DND-41 (cell line): ENCODE results near the gene CLEC20A.
A peak's percentile ranks its signal among the peaks of the same experiment; 100 is the strongest.

Experiments
- ATAC-seq: fragments of 200-7000 bp; cut with Tn5 transposase; 3 replicates; pipeline ENCODE4 v1.9.1; 2021; ENCODE audit warnings: low read depth; ENCODE audit not compliant: insufficient read depth
- DNase-seq: peaks from one replicate; pipeline ENCODE4 v3.0.0-alpha.2; 2020
- H2AFZ ChIP-seq: 2 replicates; pipeline ENCODE4 v1.6.0; 2012; ENCODE audit warnings: low read depth, low read length
- H3K27ac ChIP-seq: 2 replicates; pipeline ENCODE4 v1.5.1; 2012; ENCODE audit warnings: low read length, inconsistent platforms
- H3K27me3 ChIP-seq: fragments of 200-600 bp; sonication (generic); 2 replicates; pipeline ENCODE4 v1.6.0; 2012; ENCODE audit warnings: low read length, mild to moderate bottlenecking, inconsistent platforms; ENCODE audit not compliant: insufficient read depth, poor library complexity
- H3K36me3 ChIP-seq: 2 replicates; pipeline ENCODE4 v1.5.1; 2012; ENCODE audit warnings: low read length, inconsistent platforms; ENCODE audit not compliant: insufficient read depth
- H3K4me1 ChIP-seq: 2 replicates; pipeline ENCODE4 v1.5.1; 2012; ENCODE audit warnings: mild to moderate bottlenecking, low read length; ENCODE audit not compliant: insufficient read depth
- H3K4me2 ChIP-seq: 2 replicates; pipeline ENCODE4 v1.6.0; 2012; ENCODE audit warnings: mild to moderate bottlenecking, moderate library complexity, low read length, inconsistent platforms; ENCODE audit not compliant: insufficient read depth
- H3K4me3 ChIP-seq, 2 experiments: fragments of 200-600 bp in 1 of 2; shearing (Covaris generic) in 1 of 2; 2 replicates each; pipeline ENCODE4 v1.5.1; 2012 to 2016; ENCODE audit warnings: inconsistent platforms in 2 of 2, low read length in 2 of 2, mild to moderate bottlenecking in 2 of 2, low read depth in 1 of 2, moderate library complexity in 1 of 2
- H3K79me2 ChIP-seq: 2 replicates; pipeline ENCODE4 v1.6.0; 2012; ENCODE audit warnings: low read length, inconsistent platforms; ENCODE audit not compliant: insufficient read depth
- H3K9ac ChIP-seq: 2 replicates; pipeline ENCODE4 v1.6.0; 2012; ENCODE audit warnings: low read depth, mild to moderate bottlenecking, inconsistent platforms, low read length, moderate library complexity
- H3K9me3 ChIP-seq: 2 replicates; pipeline ENCODE4 v1.5.1; 2012; ENCODE audit warnings: low read length, moderate library complexity, mild to moderate bottlenecking, inconsistent platforms; ENCODE audit not compliant: insufficient read depth, severe bottlenecking
- H4K20me1 ChIP-seq: 2 replicates; pipeline ENCODE4 v1.6.0; 2012; ENCODE audit warnings: low read length; ENCODE audit not compliant: insufficient read depth
- CTCF ChIP-seq: IDR thresholded peaks from 2 replicates; pipeline ENCODE4 v1.5.1; 2012; ENCODE audit warnings: borderline replicate concordance, low read length, moderate library complexity, mild to moderate bottlenecking; ENCODE audit not compliant: poor library complexity, severe bottlenecking; ENCODE audit errors: extremely low read depth
- EZH2 ChIP-seq: IDR thresholded peaks from 3 replicates; pipeline ENCODE4 v1.6.1; 2012; ENCODE audit warnings: borderline replicate concordance, low read depth, mild to moderate bottlenecking, moderate library complexity, low read length, inconsistent platforms; ENCODE audit not compliant: severe bottlenecking

The CLEC20A gene

GRCh38 chr1:178542554-178543289 lies 46.0 kb upstream of the CLEC20A start:
- H3K9ac ChIP-seq = peak overlapping the region; percentile 58
- H3K36me3 ChIP-seq = no peaks in the 10 kb centered on the region
- TF ChIP-seq EZH2 (no peak), CTCF (peak; percentile 93)
- H3K27ac ChIP-seq = peak overlapping the region; percentile 62
- DNase-seq (peak; percentile 80), ATAC-seq (peak; percentile 89)
- peak overlapping the region; percentile 16 to 64; a peak in 3 of 4 replicates for H3K4me3 ChIP-seq
- H3K79me2 ChIP-seq = no peaks in the 10 kb centered on the region
- H2AFZ ChIP-seq = peak overlapping the region; percentile 93
- no peaks in the 10 kb centered on the region for H3K9me3 ChIP-seq
- peaks cover 19% of the 10 kb centered on the region for H3K4me1 ChIP-seq
- H4K20me1 ChIP-seq = no peaks in the 10 kb centered on the region
- peaks cover 5% of the 10 kb centered on the region for H3K27me3 ChIP-seq
- H3K4me2 ChIP-seq = peak overlapping the region; percentile 88

GRCh38 chr1:178541829-178542553 lies 45.2 kb upstream of the CLEC20A start:
- peak overlapping the region; percentile 62 for H3K27ac ChIP-seq
- peaks cover 19% of the 10 kb centered on the region for H3K4me1 ChIP-seq
- H3K9me3 ChIP-seq = no peaks in the 10 kb centered on the region
- peak overlapping the region; percentile 88 for H3K4me2 ChIP-seq
- ATAC-seq = peak; percentile 62
- H3K36me3 ChIP-seq = no peaks in the 10 kb centered on the region
- H3K27me3 ChIP-seq = peaks cover 5% of the 10 kb centered on the region
- TF ChIP-seq CTCF = no peak
- TF ChIP-seq EZH2 = no peak
- H3K79me2 ChIP-seq = no peaks in the 10 kb centered on the region
- peak overlapping the region; percentile 16 to 64; a peak in 3 of 4 replicates for H3K4me3 ChIP-seq
- H3K9ac ChIP-seq = peak overlapping the region; percentile 58
- H2AFZ ChIP-seq = peak overlapping the region; percentile 93
- H4K20me1 ChIP-seq = no peaks in the 10 kb centered on the region
- peak; percentile 56 for DNase-seq

- no peak overlapping the region for H3K4me3 ChIP-seq
- no peaks in the 10 kb centered on the region for H3K9me3 ChIP-seq
- H3K79me2 ChIP-seq = no peaks in the 10 kb centered on the region
- peak overlapping the region; percentile 93 for H2AFZ ChIP-seq
- no peaks in the 10 kb centered on the region for H3K36me3 ChIP-seq
- H3K27me3 ChIP-seq = peaks cover 5% of the 10 kb centered on the region
- DNase-seq = no peak
- peak overlapping the region; percentile 88; the same call in 1 of the 2 replicates for H3K4me2 ChIP-seq
- peaks cover 19% of the 10 kb centered on the region for H3K4me1 ChIP-seq
- no peak overlapping the region for H3K27ac ChIP-seq
- TF ChIP-seq EZH2 = no peak
- no peaks in the 10 kb centered on the region for H4K20me1 ChIP-seq
- no peak overlapping the region for H3K9ac ChIP-seq
- no peak for ATAC-seq
Observed at GRCh38 chr1:178541379-178541778, 44.6 kb upstream of the CLEC20A start.

- ATAC-seq = no peak
- Histone ChIP-seq H3K9ac (no peak overlapping the region), H3K27ac (no peak overlapping the region), H3K9me3 (no peaks in the 10 kb centered on the region), H3K4me3 (no peak overlapping the region), H3K36me3 (no peaks in the 10 kb centered on the region), H3K27me3 (peaks cover 5% of the 10 kb centered on the region), H4K20me1 (no peaks in the 10 kb centered on the region), H3K4me2 (no peak overlapping the region), H3K4me1 (peaks cover 19% of the 10 kb centered on the region), H3K79me2 (no peaks in the 10 kb centered on the region), H2AFZ (no peak overlapping the region; the same call in 1 of the 2 replicates)
- DNase-seq = no peak
- TF ChIP-seq EZH2 (no peak), CTCF (no peak)
Observed at GRCh38 chr1:178540646-178541045, 43.9 kb upstream of the CLEC20A start.
